GM11168 (cell line): ENCODE data around the gene LYZ.

Experiments
- in situ Hi-C: fragments of 300-500 bp; cut with MboI; formaldehyde crosslinking; loops from one replicate; pipeline ENCODE4 v1.12.0; 2022; ENCODE audit warnings: low sequenced_read_pairs; ENCODE audit not compliant: unreplicated experiment

The LYZ gene

GRCh38 chr12:69338120-69338859 is 9.9 kb upstream of the LYZ start:
- in situ Hi-C loops, result no loop called here

- in situ Hi-C loops, result no loop called here
Measured at GRCh38 chr12:69338936-69339335, 9.2 kb upstream of the LYZ start.

DNA sequence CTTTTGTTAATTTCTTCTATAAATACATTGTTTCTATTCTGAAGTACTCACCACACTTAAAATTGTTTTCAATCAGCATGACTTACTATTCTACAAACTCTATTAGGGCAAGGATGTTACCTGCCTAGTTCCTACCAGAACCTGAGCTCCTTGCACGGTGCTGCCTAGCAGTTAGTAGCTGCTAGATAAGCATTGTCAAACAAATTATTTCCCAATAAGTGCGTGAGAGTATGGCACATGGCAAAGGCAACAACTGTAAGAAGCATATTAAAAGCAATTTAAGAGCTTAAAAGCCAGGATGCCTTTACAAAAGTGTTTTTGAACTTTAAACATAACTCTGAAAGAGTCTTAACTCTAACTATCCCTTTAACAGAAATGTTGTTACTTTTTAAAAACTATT is 8.2 kb upstream of the LYZ start:
- in situ Hi-C loops, result no loop called here

DNA sequence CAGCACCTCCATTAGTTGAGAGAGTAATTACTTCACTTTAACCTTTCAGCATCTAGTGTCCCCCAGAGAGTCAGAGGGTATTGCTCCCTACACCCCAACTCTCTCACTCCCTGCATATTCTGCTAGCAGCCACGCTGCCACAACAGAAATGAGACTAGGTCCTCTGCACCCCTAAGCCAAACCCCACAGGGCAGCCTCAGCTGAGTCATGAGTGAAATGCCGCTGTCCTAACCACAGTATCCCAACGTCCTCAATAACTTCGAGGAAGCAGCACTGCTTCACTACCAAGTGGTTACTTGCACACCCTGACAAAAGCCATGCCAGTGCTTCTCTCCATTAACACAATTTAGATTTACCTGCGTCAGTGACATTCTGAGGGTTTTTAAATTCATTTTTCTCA is 6.9 kb upstream of the LYZ start:
- in situ Hi-C loops, result no loop called here

DNA sequence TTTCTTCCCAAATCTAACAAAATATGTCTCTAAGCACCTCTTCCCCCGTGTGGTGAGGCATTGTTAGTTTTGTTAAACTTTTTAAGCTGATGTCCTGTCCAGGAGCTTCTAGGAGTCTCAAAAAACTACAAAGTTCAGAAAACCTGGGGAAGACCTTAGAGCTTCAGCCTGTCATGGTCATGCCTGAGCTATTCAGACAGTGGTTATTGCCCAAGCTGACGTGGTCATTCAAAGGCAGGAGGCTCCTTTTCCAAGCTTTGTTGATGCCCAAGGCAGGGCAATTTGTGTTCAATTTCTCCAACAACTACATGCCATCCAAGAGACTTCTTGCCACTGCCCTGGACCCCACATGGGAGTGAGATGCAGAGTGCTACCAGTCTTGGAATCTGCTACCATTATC is 5.8 kb upstream of the LYZ start:
- in situ Hi-C loops, result no loop called here

GRCh38 chr12:69343357-69343756 is 4.8 kb upstream of the LYZ start:
- in situ Hi-C loops, result no loop called here

- in situ Hi-C loops, result no loop called here
Measured at GRCh38 chr12:69343885-69344612, 4.1 kb upstream of the LYZ start.

- in situ Hi-C loops, result no loop called here
Measured at GRCh38 chr12:69345077-69345476, 3.1 kb upstream of the LYZ start.

DNA sequence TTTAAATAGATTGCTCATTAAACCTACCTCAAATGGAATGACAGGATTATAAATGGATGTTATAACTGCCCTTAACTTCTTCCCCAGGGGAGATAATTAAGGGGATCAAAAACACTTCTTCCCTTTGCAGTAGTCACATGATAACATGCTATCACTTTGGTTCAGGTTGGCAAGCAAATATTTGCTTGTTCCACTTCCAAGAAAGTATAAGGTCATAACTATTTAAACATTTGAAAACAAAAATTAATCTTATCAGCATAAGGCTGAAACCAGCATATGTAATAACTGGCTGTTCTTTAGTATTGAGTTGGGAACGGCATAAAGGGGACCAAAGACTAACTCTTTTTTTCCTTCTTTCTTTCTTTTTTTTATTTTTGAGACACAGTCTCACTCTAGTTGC is 2.4 kb upstream of the LYZ start:
- in situ Hi-C loops, result no loop called here

GRCh38 chr12:69350002-69350626 is 1.9 kb downstream of the LYZ start:
- in situ Hi-C loops, result loop anchor here (10.0 kb wide), 2 partner anchors 225 to 295 kb away; no protein-coding TSS in a partner anchor

GRCh38 chr12:69350777-69351176 is 2.6 kb downstream of the LYZ start:
- in situ Hi-C loops, result loop anchor here (10.0 kb wide), 2 partner anchors 224 to 294 kb away; no protein-coding TSS in a partner anchor

DNA sequence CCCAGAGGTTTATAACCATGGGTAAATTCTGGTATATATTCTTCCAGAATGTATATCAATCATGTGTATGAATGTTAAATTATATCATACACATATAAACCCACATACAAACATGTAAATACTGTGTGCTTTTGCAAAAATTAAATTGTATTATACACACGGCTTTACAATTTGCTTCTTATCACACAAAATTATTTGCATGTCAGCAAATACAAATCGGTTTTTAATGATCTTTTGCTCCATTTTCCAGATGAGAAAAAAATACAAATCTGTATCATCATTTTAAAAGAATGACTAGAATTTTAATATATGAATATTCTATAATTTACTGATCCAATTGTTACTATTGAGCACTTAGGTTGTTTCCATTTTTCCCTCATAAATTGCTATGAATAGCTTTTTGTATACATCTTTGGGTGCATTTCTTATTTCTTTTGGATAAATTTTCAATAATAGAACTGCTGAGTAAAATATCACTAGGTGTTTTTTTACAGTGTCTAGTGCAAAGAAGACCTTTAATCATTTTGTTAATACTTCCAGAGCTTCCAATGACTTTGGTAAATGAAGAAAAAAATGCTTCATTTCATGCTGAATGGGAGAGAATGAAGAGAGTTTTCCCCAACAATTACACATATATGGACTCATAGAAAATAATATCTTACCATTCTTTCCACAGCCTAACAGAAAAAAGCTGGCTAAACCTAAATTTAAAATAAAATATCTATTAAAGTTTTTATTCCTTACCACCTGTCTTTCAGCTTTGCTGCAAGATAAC is 3.5 kb downstream of the LYZ start:
- in situ Hi-C loops, result loop anchor here (10.0 kb wide), 2 partner anchors 223 to 293 kb away; no protein-coding TSS in a partner anchor

DNA sequence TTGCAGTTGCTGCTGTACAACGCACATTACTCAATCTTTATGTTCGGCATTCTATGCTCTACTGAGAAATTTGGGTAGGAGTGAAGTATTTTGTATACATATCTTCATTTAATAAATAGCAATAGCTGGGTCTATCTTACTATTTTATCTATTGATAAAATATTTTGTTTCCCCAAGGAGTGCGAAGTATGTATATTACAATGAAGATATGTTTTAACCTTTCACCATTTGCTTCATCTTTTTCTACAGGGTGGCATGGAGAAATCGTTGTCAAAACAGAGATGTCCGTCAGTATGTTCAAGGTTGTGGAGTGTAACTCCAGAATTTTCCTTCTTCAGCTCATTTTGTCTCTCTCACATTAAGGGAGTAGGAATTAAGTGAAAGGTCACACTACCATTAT is 4.7 kb downstream of the LYZ start:
- in situ Hi-C loops, result loop anchor here (10.0 kb wide), 2 partner anchors 222 to 292 kb away; no protein-coding TSS in a partner anchor

GRCh38 chr12:69354172-69354555 is 6.0 kb downstream of the LYZ start:
- in situ Hi-C loops, result loop anchor here (10.0 kb wide), 2 partner anchors 221 to 291 kb away; no protein-coding TSS in a partner anchor

DNA sequence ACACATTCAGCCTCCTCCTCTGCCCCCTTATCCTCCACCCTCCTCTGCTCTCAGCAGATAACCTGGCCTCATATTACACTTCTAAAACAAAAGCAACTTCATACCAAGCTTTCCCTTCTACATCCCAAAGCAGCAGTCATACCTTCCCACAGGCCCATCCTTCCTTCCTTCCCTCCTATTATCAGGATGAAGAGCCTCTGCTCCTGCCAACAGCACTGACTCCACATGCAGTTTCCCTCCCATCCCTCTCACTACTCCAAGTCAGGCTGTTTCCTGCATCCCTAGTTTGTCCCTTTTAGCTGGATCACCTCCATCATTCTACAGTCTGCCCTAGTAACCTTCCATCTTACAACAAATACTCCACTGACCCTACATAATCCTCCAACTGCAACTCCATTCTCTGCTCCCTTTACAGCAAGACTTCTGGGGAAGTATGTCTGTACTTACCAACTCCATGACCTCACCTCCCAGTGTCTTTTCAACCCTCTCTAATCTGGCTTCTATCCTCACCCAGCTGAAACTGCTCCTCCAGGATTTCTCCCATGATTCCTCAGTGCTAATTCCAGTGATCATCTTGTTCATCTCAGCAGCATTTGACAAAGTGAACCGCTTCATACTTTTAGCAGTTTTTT is 6.5 kb downstream of the LYZ start:
- in situ Hi-C loops, result loop anchor here (10.0 kb wide), 2 partner anchors 220 to 290 kb away; no protein-coding TSS in a partner anchor

DNA sequence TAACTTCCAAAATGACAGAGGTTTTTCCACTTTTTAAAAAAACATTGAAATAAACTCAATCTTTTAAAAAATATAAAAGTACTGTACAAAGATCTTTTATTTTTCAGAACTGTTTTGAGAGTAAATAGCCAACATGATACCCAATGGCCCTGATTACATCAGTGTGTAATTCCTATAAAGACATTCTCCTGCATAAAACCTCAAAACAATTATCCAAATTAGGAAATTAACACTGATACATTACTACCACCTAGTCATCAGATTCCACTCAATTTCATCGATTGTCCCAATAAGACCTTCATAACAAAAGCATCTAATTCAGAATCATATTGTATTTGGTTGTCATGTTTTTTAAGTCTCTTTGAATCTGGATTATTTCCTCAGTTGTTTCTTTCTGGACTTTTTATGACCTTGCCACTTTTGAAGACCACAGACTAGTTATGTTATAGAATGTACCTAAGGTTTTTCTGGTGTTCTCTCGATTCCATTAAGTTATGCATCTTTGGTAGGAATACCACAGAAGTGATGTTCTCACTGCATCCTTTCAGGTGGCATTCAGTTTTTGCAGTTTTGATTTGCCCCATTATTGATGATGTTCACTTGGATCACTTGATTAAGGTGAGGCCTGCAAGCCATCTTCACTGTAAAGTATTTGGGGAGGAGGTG is 7.3 kb downstream of the LYZ start:
- in situ Hi-C loops, result loop anchor here (10.0 kb wide), 2 partner anchors 219 to 289 kb away; no protein-coding TSS in a partner anchor

DNA sequence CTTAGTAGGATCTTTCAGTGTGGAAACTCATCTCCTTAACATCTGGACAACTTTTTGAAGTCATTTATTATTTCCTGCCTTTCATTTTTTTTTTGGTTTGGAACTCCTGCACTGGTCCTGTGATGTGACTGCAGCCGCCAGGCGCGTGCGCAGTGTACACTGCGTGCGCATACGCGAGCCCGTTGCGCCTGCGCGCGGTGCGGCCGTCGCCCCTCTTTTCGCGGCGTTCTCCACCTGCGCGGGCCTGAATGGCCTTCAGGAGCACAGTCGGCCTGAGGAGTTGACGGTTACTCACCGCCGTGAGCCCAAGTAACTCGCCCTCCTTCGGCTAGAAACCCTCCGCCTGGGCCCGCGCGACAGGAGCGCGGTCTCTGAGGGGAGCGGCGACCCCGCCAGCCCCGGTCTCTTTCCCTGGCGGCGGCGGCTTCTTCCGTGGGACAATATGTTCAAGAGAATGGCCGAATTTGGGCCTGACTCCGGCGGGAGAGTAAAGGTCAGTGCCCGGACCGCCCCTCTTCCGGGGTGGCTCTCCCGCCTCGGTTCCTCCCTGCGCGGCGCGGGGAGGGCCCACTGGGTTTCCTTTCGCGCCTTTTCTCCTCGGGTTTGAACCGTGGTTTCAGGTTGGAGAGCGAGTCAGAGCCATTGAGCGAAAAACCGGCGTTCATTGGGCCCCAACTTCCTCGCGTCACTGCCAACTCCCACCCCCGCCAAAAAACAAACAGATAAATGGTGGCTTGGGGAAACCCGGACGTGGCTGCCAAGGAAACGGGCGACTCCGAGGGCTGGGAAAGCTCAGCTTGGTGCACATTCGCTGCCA is 11.6 kb downstream of the LYZ start, which contains the start of gene YEATS4:
TSS of gene YEATS4 (plus strand) at position 213 of the 817 bp plus-strand sequence. CDS start at position 443, 230 bp downstream.
- in situ Hi-C loops, result loop anchor here (10.0 kb wide), 2 partner anchors 215 to 285 kb away; no protein-coding TSS in a partner anchor

- in situ Hi-C loops, result no loop called here
Measured at GRCh38 chr12:69360348-69360672, 12.1 kb downstream of the LYZ start.
